Activated CD4-positive, alpha-beta T cell treated with anti-CD3 and anti-CD28 coated beads, Interleukin-10, Interleukin-2, amounts not matched to agents 100 ng/mL and 50 ng/mL, durations not matched to agents 16 hours and 8 hours (primary cell): ENCODE measurements around the gene EHBP1L1.

Experiments used
- DNase-seq: peaks from one replicate; pipeline ENCODE4 v3.0.0-alpha.2; 2020

The EHBP1L1 gene

GRCh38 chr11:65547446-65548125, 28.3 kb upstream of the EHBP1L1 start:
- DNase-seq: no peak

GRCh38 chr11:65548395-65548794, 27.5 kb upstream of the EHBP1L1 start:
- DNase-seq: no peak

- no peak for DNase-seq
Observed at GRCh38 chr11:65549096-65549495, 26.8 kb upstream of the EHBP1L1 start.

- DNase-seq: peak; percentile 74
Observed at GRCh38 chr11:65551572-65552387, 24.1 kb upstream of the EHBP1L1 start.

GRCh38 chr11:65552388-65552951, 23.4 kb upstream of the EHBP1L1 start:
- no peak for DNase-seq

GRCh38 chr11:65553301-65554001, 22.4 kb upstream of the EHBP1L1 start:
- DNase-seq: peak; percentile 76

GRCh38 chr11:65554057-65554818, 21.6 kb upstream of the EHBP1L1 start:
- no peak for DNase-seq

GRCh38 chr11:65554842-65555430, 20.9 kb upstream of the EHBP1L1 start:
- no peak for DNase-seq

- no peak for DNase-seq
Observed at GRCh38 chr11:65555693-65556231, 20.1 kb upstream of the EHBP1L1 start.

- no peak for DNase-seq
Observed at GRCh38 chr11:65556470-65557279, 19.2 kb upstream of the EHBP1L1 start.

- no peak for DNase-seq
Observed at GRCh38 chr11:65557280-65558001, 18.4 kb upstream of the EHBP1L1 start.

- peak; percentile 48 for DNase-seq
Observed at GRCh38 chr11:65558002-65558929, 17.6 kb upstream of the EHBP1L1 start, which contains the start of gene LTBP3. Gene LTBP3, minus strand, starts transcription at chr11:65558359. Its CDS starts 400 bp downstream, at chr11:65557959.

GRCh38 chr11:65558930-65559509, 16.8 kb upstream of the EHBP1L1 start:
- DNase-seq: no peak

GRCh38 chr11:65559535-65559934, 16.3 kb upstream of the EHBP1L1 start:
- peak; percentile 37 for DNase-seq

GRCh38 chr11:65559951-65560537, 15.8 kb upstream of the EHBP1L1 start:
- DNase-seq: no peak

- no peak for DNase-seq
Observed at GRCh38 chr11:65560555-65561418, 15.1 kb upstream of the EHBP1L1 start.

- DNase-seq: no peak
Observed at GRCh38 chr11:65562020-65562419, 13.8 kb upstream of the EHBP1L1 start.
